ENCODE data around the gene ZNF544.

The ZNF544 gene

DNA sequence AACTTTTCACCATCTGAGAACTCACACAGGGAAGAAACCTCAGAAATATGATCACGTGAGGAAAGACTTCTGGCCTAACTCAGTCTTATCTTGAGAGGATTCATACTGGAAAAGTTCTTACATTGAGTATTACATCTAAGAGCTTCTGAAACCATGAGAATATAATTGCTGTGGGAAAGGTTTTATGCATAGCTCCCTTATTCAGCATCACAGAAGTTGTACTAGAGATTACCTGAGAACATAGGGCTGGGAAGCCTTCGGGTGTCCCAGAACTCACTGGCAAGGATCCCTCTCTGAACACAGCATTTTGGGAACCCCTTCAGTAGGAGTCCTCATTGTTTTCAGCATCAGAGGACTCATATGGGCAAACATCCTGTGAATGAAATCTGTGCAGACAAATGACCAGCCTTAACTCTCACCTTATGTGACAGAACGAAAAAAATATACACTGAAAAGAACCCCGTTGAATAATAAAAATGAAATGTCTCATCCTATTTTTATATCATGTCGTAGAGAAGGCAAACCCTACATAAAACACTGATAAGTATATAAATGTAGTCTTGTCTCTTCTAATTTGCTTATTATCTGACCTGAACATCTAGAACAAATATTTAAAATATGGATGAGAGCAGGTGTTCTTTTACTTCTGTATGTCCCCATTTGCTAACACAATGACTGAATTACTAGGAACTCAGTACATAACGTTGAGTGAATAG is 31.7 kb upstream of the ZNF544 start:
- TF ChIP-seq, protein P1, sequence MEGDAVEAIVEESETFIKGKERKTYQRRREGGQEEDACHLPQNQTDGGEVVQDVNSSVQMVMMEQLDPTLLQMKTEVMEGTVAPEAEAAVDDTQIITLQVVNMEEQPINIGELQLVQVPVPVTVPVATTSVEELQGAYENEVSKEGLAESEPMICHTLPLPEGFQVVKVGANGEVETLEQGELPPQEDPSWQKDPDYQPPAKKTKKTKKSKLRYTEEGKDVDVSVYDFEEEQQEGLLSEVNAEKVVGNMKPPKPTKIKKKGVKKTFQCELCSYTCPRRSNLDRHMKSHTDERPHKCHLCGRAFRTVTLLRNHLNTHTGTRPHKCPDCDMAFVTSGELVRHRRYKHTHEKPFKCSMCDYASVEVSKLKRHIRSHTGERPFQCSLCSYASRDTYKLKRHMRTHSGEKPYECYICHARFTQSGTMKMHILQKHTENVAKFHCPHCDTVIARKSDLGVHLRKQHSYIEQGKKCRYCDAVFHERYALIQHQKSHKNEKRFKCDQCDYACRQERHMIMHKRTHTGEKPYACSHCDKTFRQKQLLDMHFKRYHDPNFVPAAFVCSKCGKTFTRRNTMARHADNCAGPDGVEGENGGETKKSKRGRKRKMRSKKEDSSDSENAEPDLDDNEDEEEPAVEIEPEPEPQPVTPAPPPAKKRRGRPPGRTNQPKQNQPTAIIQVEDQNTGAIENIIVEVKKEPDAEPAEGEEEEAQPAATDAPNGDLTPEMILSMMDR (IDR thresholded peaks at IDR 0.05; ENCODE audit: control extremely low read depth, extremely low read depth, low read depth, missing control alignments) = no peak
- CTCF ChIA-PET = no interaction called here
- POLR2A ChIA-PET = no interaction called here
- no peak for DNase-seq (ENCODE audit: extremely low spot score)

DNA sequence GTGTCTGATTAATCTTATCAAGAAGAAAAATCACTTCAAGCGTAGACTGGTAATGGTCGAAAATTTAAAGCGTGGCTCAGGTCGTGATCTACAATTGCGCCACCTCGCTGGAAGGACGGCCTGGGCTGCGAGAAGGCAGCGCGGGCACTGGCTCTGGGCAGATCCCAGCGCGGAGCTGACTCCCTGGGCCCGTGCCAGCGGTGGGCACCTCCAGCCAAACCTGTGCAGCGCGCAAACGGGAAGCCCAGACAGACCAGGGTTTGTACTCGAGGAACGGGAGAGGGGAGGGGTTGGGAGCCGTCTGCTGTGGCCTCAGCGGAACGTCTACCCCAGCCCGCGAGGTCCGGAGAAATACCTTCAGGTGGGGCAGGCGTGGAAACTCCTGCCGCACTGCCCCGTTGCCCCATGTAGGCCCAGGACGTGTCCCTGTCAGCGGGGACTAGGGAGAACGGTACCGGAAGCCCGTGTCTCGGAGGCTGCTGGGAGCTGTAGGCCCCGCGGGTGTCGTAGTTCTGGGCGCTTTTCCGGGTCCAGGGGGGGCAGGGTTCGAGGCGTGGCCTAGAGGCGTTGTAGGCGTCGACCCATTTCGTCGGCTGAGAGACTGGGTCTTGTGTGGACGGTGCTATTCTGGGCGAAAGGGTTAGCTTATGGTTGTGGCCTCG is 24.8 kb upstream of the ZNF544 start:
- CTCF ChIA-PET = no interaction called here
- TF ChIP-seq, protein P1 (IDR thresholded peaks at IDR 0.05; ENCODE audit: control extremely low read depth, extremely low read depth, low read depth, missing control alignments) = no peak
- DNase-seq (ENCODE audit: extremely low spot score) = no peak
- POLR2A ChIA-PET = no interaction called here

DNA sequence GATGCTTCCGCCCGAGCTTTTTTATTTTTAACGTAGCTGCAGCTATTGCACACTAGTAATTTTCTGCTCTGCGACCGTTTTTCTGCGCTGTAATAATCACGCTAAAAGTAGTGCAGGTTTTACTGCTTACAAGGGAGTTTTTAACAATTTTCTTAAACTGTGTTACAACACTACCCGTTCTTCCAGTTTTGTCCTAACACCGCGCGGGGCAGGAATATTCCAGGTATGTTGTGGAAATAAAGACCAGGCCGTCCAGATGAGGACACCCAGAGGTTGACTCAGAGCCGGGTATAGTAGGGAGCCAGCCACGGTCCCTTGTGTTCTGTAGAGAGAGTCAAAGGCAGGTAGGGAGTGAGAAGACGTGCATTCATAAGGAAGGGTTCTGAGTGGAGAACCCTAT is 24.1 kb upstream of the ZNF544 start:
- ChIA-PET CTCF (no interaction called here), POLR2A (no interaction called here)
- TF ChIP-seq, protein P1 (IDR thresholded peaks at IDR 0.05; ENCODE audit: control extremely low read depth, extremely low read depth, low read depth, missing control alignments) = no peak
- no peak for DNase-seq (ENCODE audit: extremely low spot score)

DNA sequence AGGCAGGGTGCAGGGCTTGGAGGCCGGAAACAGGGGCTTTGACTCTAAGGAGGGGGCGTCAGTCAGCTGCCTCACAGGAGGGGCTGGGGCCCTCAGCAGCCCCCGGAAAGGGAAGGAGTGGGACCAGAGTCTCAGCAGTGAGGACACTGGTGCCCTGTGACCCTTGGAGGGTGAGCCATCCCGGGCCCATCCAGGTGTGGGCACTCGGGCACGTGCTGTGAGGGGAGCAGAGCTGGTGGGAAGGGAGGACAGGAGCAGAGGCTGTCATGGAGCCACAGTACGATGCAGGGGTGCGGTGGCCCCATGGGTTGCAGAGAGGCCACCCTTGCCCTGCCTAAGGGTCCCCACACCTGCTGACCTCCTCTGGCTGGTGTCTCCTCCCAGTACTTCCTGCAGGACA is 19.1 kb upstream of the ZNF544 start:
- ChIA-PET CTCF (no interaction called here), POLR2A (no interaction called here)
- no peak for DNase-seq (ENCODE audit: extremely low spot score)
- TF ChIP-seq, protein P1 (IDR thresholded peaks at IDR 0.05; ENCODE audit: control extremely low read depth, extremely low read depth, low read depth, missing control alignments) = no peak

GRCh38 chr19:58212336-58213074 is 16.2 kb upstream of the ZNF544 start:
- POLR2A ChIA-PET = no interaction called here

GRCh38 chr19:58213075-58213369 is 15.7 kb upstream of the ZNF544 start:
- POLR2A ChIA-PET = no interaction called here
- TF ChIP-seq, protein P1 (IDR thresholded peaks at IDR 0.05; ENCODE audit: control extremely low read depth, extremely low read depth, low read depth, missing control alignments) = no peak
- CTCF ChIA-PET = no interaction called here
- no peak for DNase-seq (ENCODE audit: extremely low spot score)

More at GRCh38 chr19:58212336-58213074, 16.2 kb upstream of the ZNF544 start:
- TF ChIP-seq, protein P1 (IDR thresholded peaks at IDR 0.05; ENCODE audit: control extremely low read depth, extremely low read depth, low read depth, missing control alignments) = no peak
- no peak for DNase-seq (ENCODE audit: extremely low spot score)
- CTCF ChIA-PET = no interaction called here
